ENCODE data around the gene RPS21.

The RPS21 gene

GRCh38 chr20:62428396-62429295 lies 41.7 kb downstream of the RPS21 start:
- no peak for DNase-seq

- no peak for DNase-seq
Observed at GRCh38 chr20:62429455-62430310, 42.8 kb downstream of the RPS21 start.

GRCh38 chr20:62430311-62430853 lies 43.5 kb downstream of the RPS21 start:
- no peak for DNase-seq

GRCh38 chr20:62430866-62431447 lies 44.1 kb downstream of the RPS21 start:
- no peak for DNase-seq

- no peak for DNase-seq
Observed at GRCh38 chr20:62433658-62434497, 47.0 kb downstream of the RPS21 start.

- DNase-seq: no peak
Observed at GRCh38 chr20:62436692-62437091, 49.8 kb downstream of the RPS21 start.

- no peak for DNase-seq
Observed at GRCh38 chr20:62437496-62437895, 50.6 kb downstream of the RPS21 start.

- DNase-seq: no peak
Observed at GRCh38 chr20:62437927-62438326, 51.0 kb downstream of the RPS21 start.

Data from activated CD4-positive, alpha-beta T cell treated with anti-CD3 and anti-CD28 coated beads, Interleukin-2, amount 50 U/mL, for 1 hour (primary cell).